NB4 (cell line): ENCODE results near the gene PRSS57.

Experiments used
- MAX ChIP-seq: IDR thresholded peaks from 2 replicates; pipeline ENCODE4 v1.6.1; 2011; ENCODE audit warnings: low read depth, low read length
- POLR2A ChIP-seq: IDR thresholded peaks from 2 replicates; pipeline ENCODE4 v1.6.1; 2011; ENCODE audit warnings: mild to moderate bottlenecking; ENCODE audit not compliant: insufficient read length; ENCODE audit errors: extremely low read depth
- TF ChIP-seq, protein P1 (sequence below): IDR thresholded peaks from one replicate; pipeline ENCODE4 v1.5.1; 2012; ENCODE audit warnings: low read depth, low read length

GRCh38 chr19:645912-646778, 49.1 kb downstream of the PRSS57 start:
- TF ChIP-seq, protein P1, sequence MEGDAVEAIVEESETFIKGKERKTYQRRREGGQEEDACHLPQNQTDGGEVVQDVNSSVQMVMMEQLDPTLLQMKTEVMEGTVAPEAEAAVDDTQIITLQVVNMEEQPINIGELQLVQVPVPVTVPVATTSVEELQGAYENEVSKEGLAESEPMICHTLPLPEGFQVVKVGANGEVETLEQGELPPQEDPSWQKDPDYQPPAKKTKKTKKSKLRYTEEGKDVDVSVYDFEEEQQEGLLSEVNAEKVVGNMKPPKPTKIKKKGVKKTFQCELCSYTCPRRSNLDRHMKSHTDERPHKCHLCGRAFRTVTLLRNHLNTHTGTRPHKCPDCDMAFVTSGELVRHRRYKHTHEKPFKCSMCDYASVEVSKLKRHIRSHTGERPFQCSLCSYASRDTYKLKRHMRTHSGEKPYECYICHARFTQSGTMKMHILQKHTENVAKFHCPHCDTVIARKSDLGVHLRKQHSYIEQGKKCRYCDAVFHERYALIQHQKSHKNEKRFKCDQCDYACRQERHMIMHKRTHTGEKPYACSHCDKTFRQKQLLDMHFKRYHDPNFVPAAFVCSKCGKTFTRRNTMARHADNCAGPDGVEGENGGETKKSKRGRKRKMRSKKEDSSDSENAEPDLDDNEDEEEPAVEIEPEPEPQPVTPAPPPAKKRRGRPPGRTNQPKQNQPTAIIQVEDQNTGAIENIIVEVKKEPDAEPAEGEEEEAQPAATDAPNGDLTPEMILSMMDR = no peak
- TF ChIP-seq MAX = no peak
- TF ChIP-seq POLR2A = no peak
